NCI-H2196 (cell line): ENCODE measurements around the gene FZD8.
"Not testable (repeated sequence)": the region's sequence is repeated elsewhere in the genome, so short reads cannot be mapped to it uniquely, and the experiment has no call there.

Source experiments
- DNase-seq: peaks from one replicate; lab custom pipeline; 2025; ENCODE audit not compliant: unreplicated experiment; lab: John Stamatoyannopoulos, UW

Gene FZD8

GRCh38 chr10:35642035-35642792, at the start of gene FZD8:
TSS of gene FZD8 (minus strand) at chr10:35642296. CDS start at chr10:35641429, 867 bp downstream.
- peak; percentile 86 for DNase-seq

- no peak for DNase-seq
Observed at GRCh38 chr10:35691522-35692236, 49.6 kb upstream of the FZD8 start.

- DNase-seq = peak; percentile 67
Observed at GRCh38 chr10:35690534-35690933, 48.4 kb upstream of the FZD8 start.

- not testable (repeated sequence) for DNase-seq
Observed at GRCh38 chr10:35685858-35686257, 43.8 kb upstream of the FZD8 start.

- no peak for DNase-seq
Observed at GRCh38 chr10:35685402-35685801, 43.3 kb upstream of the FZD8 start.

GRCh38 chr10:35684586-35684985, 42.5 kb upstream of the FZD8 start:
- no peak for DNase-seq

- no peak for DNase-seq
Observed at GRCh38 chr10:35675846-35676245, 33.8 kb upstream of the FZD8 start.

GRCh38 chr10:35674843-35675242, 32.7 kb upstream of the FZD8 start:
- no peak for DNase-seq

- DNase-seq = no peak
Observed at GRCh38 chr10:35668865-35669650, 27.0 kb upstream of the FZD8 start.

GRCh38 chr10:35667971-35668370, 25.9 kb upstream of the FZD8 start:
- no peak for DNase-seq

- no peak for DNase-seq
Observed at GRCh38 chr10:35667270-35667889, 25.3 kb upstream of the FZD8 start.

GRCh38 chr10:35661236-35661635, 19.1 kb upstream of the FZD8 start:
- no peak for DNase-seq

- no peak for DNase-seq
Observed at GRCh38 chr10:35659456-35659855, 17.4 kb upstream of the FZD8 start.

- no peak for DNase-seq
Observed at GRCh38 chr10:35657621-35658020, 15.5 kb upstream of the FZD8 start.

GRCh38 chr10:35652824-35653223, 10.7 kb upstream of the FZD8 start:
- DNase-seq = no peak

GRCh38 chr10:35650894-35651293, 8.8 kb upstream of the FZD8 start:
- DNase-seq = no peak

- no peak for DNase-seq
Observed at GRCh38 chr10:35644050-35644950, 2.2 kb upstream of the FZD8 start.

GRCh38 chr10:35643151-35644049, 1.3 kb upstream of the FZD8 start:
- DNase-seq = peak; percentile 10

- DNase-seq = no peak
Observed at GRCh38 chr10:35642793-35643114, 658 bp upstream of the FZD8 start.
